ENCODE measurements around the gene ZCCHC14. TPM values are rescaled to one million over a fixed set of nuclear protein-coding genes. Genes with fewer than 3 reads are reported as not detected.

The ZCCHC14 gene
- total RNA-seq, 1 experiment from 2014 or later = 30.3 TPM

GRCh38 chr16:87368029-87368770 is 124.6 kb downstream of the ZCCHC14 start:
- no peak overlapping the region for H3K27ac ChIP-seq (ENCODE audit: low read depth, low read length, poor library complexity, severe bottlenecking)
- no peaks in the 10 kb centered on the region for H3K36me3 ChIP-seq (ENCODE audit: insufficient read depth, low read length, poor library complexity, severe bottlenecking)
- H3K4me3 ChIP-seq (ENCODE audit: low read depth, low read length, poor library complexity, severe bottlenecking) = no peak overlapping the region
- no TSS peak for BruUV-seq (replicated peaks)
- H3K4me1 ChIP-seq (ENCODE audit: insufficient read depth, low read length, poor library complexity, severe bottlenecking) = no peaks in the 10 kb centered on the region
- ChIA-PET CTCF (no interaction called here), POLR2A (ENCODE audit: low non-redundant PET) (no interaction called here)
- TF ChIP-seq EZH2 (IDR thresholded peaks at IDR 0.05; ENCODE audit: borderline replicate concordance, low read depth, low read length, poor library complexity, severe bottlenecking) (no peak), CTCF (conservative IDR thresholded peaks at IDR 0.05; ENCODE audit: low read depth, low read length) (no peak)
- DNase-seq (ENCODE audit: low spot score) = no peak
- intact Hi-C loops (cut with micrococcal nuclease; ENCODE audit: unreplicated experiment) = no loop called here
- no peaks in the 10 kb centered on the region for H3K27me3 ChIP-seq (replicated peaks; ENCODE audit: insufficient read depth, low read depth, low read length, poor library complexity)
- no peaks in the 10 kb centered on the region for H3K9me3 ChIP-seq (ENCODE audit: low read depth, low read length, poor library complexity, severe bottlenecking)

DNA sequence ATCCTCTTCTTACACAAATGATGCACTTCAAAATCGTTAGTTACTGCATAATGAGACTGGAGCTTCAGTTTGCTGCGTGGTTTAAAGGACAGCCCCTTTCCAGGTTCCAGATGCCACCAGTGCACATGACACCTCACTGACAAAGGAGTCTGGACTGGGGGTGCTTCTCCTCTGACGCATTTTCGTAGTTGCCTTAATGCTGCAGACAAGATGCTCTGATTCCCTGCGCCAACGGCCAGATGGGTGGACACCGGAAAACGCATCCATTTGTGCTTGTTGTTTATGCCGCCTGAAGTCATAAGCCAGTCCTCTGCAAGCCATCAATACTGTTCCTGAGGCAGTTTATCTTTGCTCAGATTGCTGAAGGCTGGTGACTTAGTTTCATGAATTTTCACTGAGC is 125.3 kb downstream of the ZCCHC14 start:
- Histone ChIP-seq H3K27me3 (replicated peaks; ENCODE audit: insufficient read depth, low read depth, low read length, poor library complexity) (no peaks in the 10 kb centered on the region), H3K4me1 (ENCODE audit: insufficient read depth, low read length, poor library complexity, severe bottlenecking) (no peaks in the 10 kb centered on the region), H3K4me3 (ENCODE audit: low read depth, low read length, poor library complexity, severe bottlenecking) (no peak overlapping the region), H3K27ac (ENCODE audit: low read depth, low read length, poor library complexity, severe bottlenecking) (no peak overlapping the region), H3K9me3 (ENCODE audit: low read depth, low read length, poor library complexity, severe bottlenecking) (no peaks in the 10 kb centered on the region), H3K36me3 (ENCODE audit: insufficient read depth, low read length, poor library complexity, severe bottlenecking) (peaks cover 2% of the 10 kb centered on the region)
- ChIA-PET CTCF (no interaction called here), POLR2A (ENCODE audit: low non-redundant PET) (no interaction called here)
- DNase-seq (ENCODE audit: low spot score) = no peak
- no TSS peak for BruUV-seq (replicated peaks)
- TF ChIP-seq EZH2 (IDR thresholded peaks at IDR 0.05; ENCODE audit: borderline replicate concordance, low read depth, low read length, poor library complexity, severe bottlenecking) (no peak), CTCF (conservative IDR thresholded peaks at IDR 0.05; ENCODE audit: low read depth, low read length) (no peak)
- intact Hi-C loops (cut with micrococcal nuclease; ENCODE audit: unreplicated experiment) = no loop called here

GRCh38 chr16:87366930-87367329 is 125.9 kb downstream of the ZCCHC14 start:
- no peaks in the 10 kb centered on the region for H3K27me3 ChIP-seq (replicated peaks; ENCODE audit: insufficient read depth, low read depth, low read length, poor library complexity)
- ChIA-PET CTCF (no interaction called here), POLR2A (ENCODE audit: low non-redundant PET) (no interaction called here)
- BruUV-seq (replicated peaks) = no TSS peak
- H3K27ac ChIP-seq (ENCODE audit: low read depth, low read length, poor library complexity, severe bottlenecking) = no peak overlapping the region
- intact Hi-C loops (cut with micrococcal nuclease; ENCODE audit: unreplicated experiment) = no loop called here
- no peak for TF ChIP-seq CTCF (conservative IDR thresholded peaks at IDR 0.05; ENCODE audit: low read depth, low read length)
- no peak for TF ChIP-seq EZH2 (IDR thresholded peaks at IDR 0.05; ENCODE audit: borderline replicate concordance, low read depth, low read length, poor library complexity, severe bottlenecking)
- H3K4me3 ChIP-seq (ENCODE audit: low read depth, low read length, poor library complexity, severe bottlenecking) = no peak overlapping the region
- no peak for DNase-seq (ENCODE audit: low spot score)
- H3K4me1 ChIP-seq (ENCODE audit: insufficient read depth, low read length, poor library complexity, severe bottlenecking) = no peaks in the 10 kb centered on the region
- H3K9me3 ChIP-seq (ENCODE audit: low read depth, low read length, poor library complexity, severe bottlenecking) = no peaks in the 10 kb centered on the region
- peaks cover 2% of the 10 kb centered on the region for H3K36me3 ChIP-seq (ENCODE audit: insufficient read depth, low read length, poor library complexity, severe bottlenecking)
